Panc1 (cell line): Measurements from ENCODE around the gene UBE2QL1. TPM values are rescaled to one million over a fixed set of nuclear protein-coding genes. Genes with fewer than 3 reads are reported as not detected.

ENCODE experiments used
- ATAC-seq: fragments of 200-7000 bp; cut with Tn5 transposase; 2 replicates; pipeline ENCODE4 v1.9.1; 2020; ENCODE audit warnings: mild to moderate bottlenecking, moderate library complexity
- BruUV-seq: library from RNA; stranded (reverse); fragments of 400-500 nt; replicated peaks from 2 replicates; lab custom pipeline; 2021; lab: Mats Ljungman, UMichigan
- CTCF ChIA-PET: fragments of 300-600 bp; sonication (Branson Sonifier 250); formaldehyde crosslinking; loops from one replicate; lab custom pipeline; 2022; ENCODE audit warnings: antibody characterized with exemption; lab: Charles Lee
- POLR2A ChIA-PET: fragments of 300-600 bp; sonication (Branson Sonifier 250); formaldehyde crosslinking; loops from one replicate; lab custom pipeline; 2022; ENCODE audit warnings: antibody characterized with exemption; lab: Charles Lee
- DNase-seq: peaks from one replicate; pipeline ENCODE4 v3.0.0-alpha.2; 2010; ENCODE audit warnings: low read depth, low spot score
- H3K27ac ChIP-seq: 2 replicates; pipeline ENCODE4 v1.5.1; 2011; ENCODE audit warnings: mild to moderate bottlenecking, low read length, inconsistent platforms
- H3K27me3 ChIP-seq: fragments of 200-500 bp; sonication (Bioruptor generic); 2 replicates; pipeline ENCODE4 v1.6.0; 2014; ENCODE audit warnings: low read length, inconsistent platforms; ENCODE audit not compliant: control insufficient read depth, insufficient read depth
- H3K36me3 ChIP-seq: fragments of 200-500 bp; sonication (Bioruptor generic); 2 replicates; pipeline ENCODE4 v1.5.1; 2014; ENCODE audit warnings: inconsistent platforms, mild to moderate bottlenecking, low read length, moderate library complexity; ENCODE audit not compliant: control insufficient read depth, insufficient read depth
- H3K4me1 ChIP-seq: 2 replicates; pipeline ENCODE4 v1.5.1; 2011; ENCODE audit warnings: inconsistent platforms, mild to moderate bottlenecking, low read length, moderate library complexity; ENCODE audit not compliant: control insufficient read depth, insufficient read depth
- H3K4me3 ChIP-seq, 2 experiments: 2 replicates each; pipeline ENCODE4 v1.5.1; 2011 to 2012; ENCODE audit warnings: low read depth in 2 of 2, low read length in 2 of 2, mild to moderate bottlenecking in 2 of 2, inconsistent platforms in 1 of 2, moderate library complexity in 1 of 2
- H3K9me3 ChIP-seq: fragments of 200-500 bp; sonication (Bioruptor generic); 2 replicates; pipeline ENCODE4 v1.5.1; 2014; ENCODE audit warnings: low read depth, mild to moderate bottlenecking, inconsistent platforms, low read length, moderate library complexity; ENCODE audit not compliant: control insufficient read depth, insufficient read depth
- CTCF ChIP-seq: fragments of 450-650 bp; IDR thresholded peaks from 2 replicates; pipeline ENCODE4 v1.5.1; 2017; ENCODE audit warnings: mild to moderate bottlenecking
- POLR2AphosphoS5 ChIP-seq: IDR thresholded peaks from 2 replicates; pipeline ENCODE4 v1.6.1; 2012; ENCODE audit warnings: mild to moderate bottlenecking, low read depth, low read length, moderate library complexity
- REST ChIP-seq, 2 experiments: IDR thresholded peaks; 2 replicates each; pipeline ENCODE4 v1.6.1; 2011 to 2012; ENCODE audit warnings: low read depth in 2 of 2, control low read depth in 1 of 2, low read length in 1 of 2, mild to moderate bottlenecking in 1 of 2, moderate library complexity in 1 of 2; ENCODE audit not compliant: insufficient read depth in 1 of 2
- SIN3A ChIP-seq: IDR thresholded peaks from 2 replicates; pipeline ENCODE4 v1.6.1; 2012; ENCODE audit warnings: low read depth, mild to moderate bottlenecking, low read length, moderate library complexity, borderline replicate concordance; ENCODE audit not compliant: insufficient read depth
- TCF7L2 ChIP-seq: IDR thresholded peaks from 2 replicates; pipeline ENCODE4 v1.6.1; 2011; ENCODE audit warnings: mild to moderate bottlenecking, low read depth, low read length, inconsistent platforms
- in situ Hi-C: cut with HindIII; loops from 2 replicates; pipeline ENCODE4 v1.10.0; 2016; ENCODE audit warnings: low sequenced_read_pairs, low pct_unique_long_range_greater_than_20kb
- intact Hi-C: fragments of 100-400 bp; cut with micrococcal nuclease; formaldehyde crosslinking; loops from one replicate; pipeline ENCODE4 v1.10.0; 2022; ENCODE audit not compliant: unreplicated experiment
- total RNA-seq: library from RNA; stranded (reverse); gene quantifications from one replicate; pipeline ENCODE4 v1.2.1, GENCODE V29; 2021; ENCODE audit not compliant: unreplicated experiment

Gene UBE2QL1
- total RNA-seq, 1 experiment from 2014 or later, result not detected

GRCh38 chr5:6543830-6544560 is 95.3 kb downstream of the UBE2QL1 start:
- ATAC-seq (no peak), DNase-seq (no peak)
- intact Hi-C loops (no loop called here), in situ Hi-C loops (no loop called here)
- Histone ChIP-seq H3K9me3 (no peaks in the 10 kb centered on the region), H3K4me1 (no peaks in the 10 kb centered on the region), H3K4me3 (no peak overlapping the region), H3K27ac (no peak overlapping the region), H3K36me3 (no peaks in the 10 kb centered on the region), H3K27me3 (no peaks in the 10 kb centered on the region)
- ChIA-PET CTCF (no interaction called here), POLR2A (no interaction called here)
- TF ChIP-seq CTCF (no peak), SIN3A (no peak), TCF7L2 (no peak), POLR2AphosphoS5 (no peak), REST (IDR thresholded peaks at IDR 0.05; ENCODE audit: insufficient read depth in 1 of 2, low read depth in 2 of 2, low read length in 1 of 2) (no peak)
- no TSS peak for BruUV-seq

Other genes with a start within 250 kb of the UBE2QL1 start
- 34.0 TPM for gene MED10, start 70.3 kb upstream of the UBE2QL1 start, total RNA-seq
- 125 TPM for gene NSUN2, start 184.2 kb downstream of the UBE2QL1 start, total RNA-seq
- gene SRD5A1, start 184.6 kb downstream of the UBE2QL1 start, total RNA-seq, result 30.4 TPM